SK-N-MC (cell line): ENCODE data around the gene UPK3B.
"Not testable (repeated sequence)": the region's sequence is repeated elsewhere in the genome, so short reads cannot be mapped to it uniquely, and the experiment has no call there.

Experiments
- EZH2 ChIP-seq: fragments of 200-600 bp; sonication (generic); IDR thresholded peaks from one replicate; pipeline ENCODE4 v1.6.1; 2017; ENCODE audit warnings: antibody characterized with exemption
- POLR2AphosphoS5 ChIP-seq: IDR thresholded peaks from 2 replicates; pipeline ENCODE4 v1.6.1; 2012; ENCODE audit warnings: mild to moderate bottlenecking, low read depth, low read length, borderline replicate concordance

DNA sequence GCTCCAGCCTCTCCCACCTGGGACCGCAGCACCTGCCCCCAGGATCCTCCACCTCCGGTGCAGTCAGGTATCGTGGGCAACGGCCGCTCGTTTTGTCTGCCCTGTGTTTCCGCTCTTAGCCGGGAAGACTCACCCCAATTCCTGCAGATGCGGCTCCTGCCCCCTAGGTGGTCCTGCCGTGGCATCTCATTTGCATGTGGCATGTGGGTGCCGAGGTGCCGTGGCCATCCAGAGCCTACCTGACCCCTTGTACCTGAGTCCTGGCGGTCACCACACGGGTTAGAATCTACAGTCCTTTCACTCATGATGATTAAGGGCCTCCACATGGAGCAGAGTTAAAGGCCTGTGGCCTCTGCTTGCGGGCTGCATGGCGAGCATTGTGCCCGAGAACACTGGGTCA, 27.3 kb upstream of the UPK3B start:
- not testable (repeated sequence) for TF ChIP-seq POLR2AphosphoS5, EZH2
